ENCODE results near the gene TMEM106B.
A peak's percentile ranks its signal among the peaks of the same experiment; 100 is the strongest.

Gene TMEM106B

GRCh38 chr7:12229046-12229445 is 18.0 kb downstream of the TMEM106B start:
- no peak for DNase-seq

GRCh38 chr7:12231097-12231496 is 20.0 kb downstream of the TMEM106B start:
- DNase-seq, result no peak

GRCh38 chr7:12233175-12233574 is 22.1 kb downstream of the TMEM106B start:
- no peak for DNase-seq

GRCh38 chr7:12234334-12234865 is 23.3 kb downstream of the TMEM106B start:
- DNase-seq, result no peak

- no peak for DNase-seq
Measured at GRCh38 chr7:12235970-12236369, 24.9 kb downstream of the TMEM106B start.

GRCh38 chr7:12237007-12237406 is 25.9 kb downstream of the TMEM106B start:
- no peak for DNase-seq

GRCh38 chr7:12239806-12240205 is 28.7 kb downstream of the TMEM106B start:
- DNase-seq, result no peak

GRCh38 chr7:12244129-12244528 is 33.0 kb downstream of the TMEM106B start:
- peak; percentile 36 for DNase-seq

GRCh38 chr7:12244694-12245093 is 33.6 kb downstream of the TMEM106B start:
- DNase-seq, result peak; percentile 30

- DNase-seq, result no peak
Measured at GRCh38 chr7:12249706-12250105, 38.6 kb downstream of the TMEM106B start.

- no peak for DNase-seq
Measured at GRCh38 chr7:12250232-12250631, 39.1 kb downstream of the TMEM106B start.

GRCh38 chr7:12256090-12256489 is 45.0 kb downstream of the TMEM106B start:
- no peak for DNase-seq

- DNase-seq, result no peak
Measured at GRCh38 chr7:12257582-12257981, 46.5 kb downstream of the TMEM106B start.

- DNase-seq, result no peak
Measured at GRCh38 chr7:12258074-12258473, 47.0 kb downstream of the TMEM106B start.

GRCh38 chr7:12267542-12267941 is 56.4 kb downstream of the TMEM106B start:
- no peak for DNase-seq

GRCh38 chr7:12269100-12269895 is 58.2 kb downstream of the TMEM106B start:
- DNase-seq, result no peak

- DNase-seq, result no peak
Measured at GRCh38 chr7:12281038-12281437, 69.9 kb downstream of the TMEM106B start.

- no peak for DNase-seq
Measured at GRCh38 chr7:12287901-12288300, 76.8 kb downstream of the TMEM106B start.

GRCh38 chr7:12289996-12290395 is 78.9 kb downstream of the TMEM106B start:
- DNase-seq, result no peak

- no peak for DNase-seq
Measured at GRCh38 chr7:12290761-12291160, 79.7 kb downstream of the TMEM106B start.

GRCh38 chr7:12291870-12292269 is 80.8 kb downstream of the TMEM106B start:
- no peak for DNase-seq

Measured in NCI-H1092 treated with DMSO at 0.1 percent for 48 hours (cell line).